ENCODE results near the gene GOLIM4.
A peak's percentile ranks its signal among the peaks of the same experiment; 100 is the strongest.

GOLIM4 gene

GRCh38 chr3:168073842-168074605, 21.7 kb downstream of the GOLIM4 start:
- no peaks in the 10 kb centered on the region for H3K9me3 ChIP-seq (ENCODE audit: control insufficient read depth, low read length)
- WGBS, 2 experiments (ENCODE audit: insufficient coverage in 2 of 2): 93 to 97% methylated on average over 3 of the region's 4 CpGs
- no peak overlapping the region for H3K4me3 ChIP-seq (ENCODE audit: extremely low read depth, insufficient read depth, low read length, poor library complexity, severe bottlenecking)
- H3K36me3 ChIP-seq (ENCODE audit: control insufficient read depth, insufficient read depth, low read length): no peaks in the 10 kb centered on the region
- H3K27ac ChIP-seq (ENCODE audit: low read depth, low read length, severe bottlenecking): no peak overlapping the region
- peaks cover 11% of the 10 kb centered on the region for H3K4me1 ChIP-seq (ENCODE audit: control insufficient read depth, insufficient read depth, low read length, poor library complexity, severe bottlenecking)

GRCh38 chr3:168072323-168072650, 23.4 kb downstream of the GOLIM4 start:
- Histone ChIP-seq H3K36me3 (ENCODE audit: control insufficient read depth, insufficient read depth, low read length) (no peaks in the 10 kb centered on the region), H3K4me1 (ENCODE audit: control insufficient read depth, insufficient read depth, low read length, poor library complexity, severe bottlenecking) (peaks cover 11% of the 10 kb centered on the region), H3K27ac (ENCODE audit: low read depth, low read length, severe bottlenecking) (peak overlapping the region; percentile 77), H3K9me3 (ENCODE audit: control insufficient read depth, low read length) (no peaks in the 10 kb centered on the region), H3K4me3 (ENCODE audit: extremely low read depth, insufficient read depth, low read length, poor library complexity, severe bottlenecking) (no peak overlapping the region)

GRCh38 chr3:168071591-168072322, 24.0 kb downstream of the GOLIM4 start:
- peak overlapping the region; percentile 77 for H3K27ac ChIP-seq (ENCODE audit: low read depth, low read length, severe bottlenecking)
- no peaks in the 10 kb centered on the region for H3K9me3 ChIP-seq (ENCODE audit: control insufficient read depth, low read length)
- 80 to 87% methylated on average over 5 to 7 of the region's 8 CpGs for WGBS, 2 experiments (ENCODE audit: insufficient coverage in 2 of 2)

GRCh38 chr3:168070919-168071318, 24.8 kb downstream of the GOLIM4 start:
- Histone ChIP-seq H3K9me3 (ENCODE audit: control insufficient read depth, low read length) (no peaks in the 10 kb centered on the region), H3K27ac (ENCODE audit: low read depth, low read length, severe bottlenecking) (peak overlapping the region; percentile 77), H3K36me3 (ENCODE audit: control insufficient read depth, insufficient read depth, low read length) (no peaks in the 10 kb centered on the region), H3K4me1 (ENCODE audit: control insufficient read depth, insufficient read depth, low read length, poor library complexity, severe bottlenecking) (peaks cover 11% of the 10 kb centered on the region), H3K4me3 (ENCODE audit: extremely low read depth, insufficient read depth, low read length, poor library complexity, severe bottlenecking) (no peak overlapping the region)
- no CpG with 5 or more reads among the region's 2 CpGs for WGBS, 2 experiments (ENCODE audit: insufficient coverage in 2 of 2)

More at GRCh38 chr3:168071591-168072322, 24.0 kb downstream of the GOLIM4 start:
- H3K4me1 ChIP-seq (ENCODE audit: control insufficient read depth, insufficient read depth, low read length, poor library complexity, severe bottlenecking): peaks cover 11% of the 10 kb centered on the region
- no peaks in the 10 kb centered on the region for H3K36me3 ChIP-seq (ENCODE audit: control insufficient read depth, insufficient read depth, low read length)
- H3K4me3 ChIP-seq (ENCODE audit: extremely low read depth, insufficient read depth, low read length, poor library complexity, severe bottlenecking): no peak overlapping the region

- Histone ChIP-seq H3K36me3 (ENCODE audit: control insufficient read depth, insufficient read depth, low read length) (no peaks in the 10 kb centered on the region), H3K9me3 (ENCODE audit: control insufficient read depth, low read length) (no peaks in the 10 kb centered on the region), H3K4me1 (ENCODE audit: control insufficient read depth, insufficient read depth, low read length, poor library complexity, severe bottlenecking) (peaks cover 5% of the 10 kb centered on the region), H3K4me3 (ENCODE audit: extremely low read depth, insufficient read depth, low read length, poor library complexity, severe bottlenecking) (no peak overlapping the region), H3K27ac (ENCODE audit: low read depth, low read length, severe bottlenecking) (no peak overlapping the region)
- WGBS, 2 experiments (ENCODE audit: insufficient coverage in 2 of 2): no CpG with 5 or more reads among the region's 2 CpGs
Observed at GRCh38 chr3:168068346-168068745, 27.4 kb downstream of the GOLIM4 start.

- H3K4me3 ChIP-seq (ENCODE audit: extremely low read depth, insufficient read depth, low read length, poor library complexity, severe bottlenecking): no peak overlapping the region
- no peaks in the 10 kb centered on the region for H3K9me3 ChIP-seq (ENCODE audit: control insufficient read depth, low read length)
- H3K4me1 ChIP-seq (ENCODE audit: control insufficient read depth, insufficient read depth, low read length, poor library complexity, severe bottlenecking): peaks cover 5% of the 10 kb centered on the region
- no peaks in the 10 kb centered on the region for H3K36me3 ChIP-seq (ENCODE audit: control insufficient read depth, insufficient read depth, low read length)
- H3K27ac ChIP-seq (ENCODE audit: low read depth, low read length, severe bottlenecking): no peak overlapping the region
Observed at GRCh38 chr3:168066882-168067281, 28.8 kb downstream of the GOLIM4 start.

- Histone ChIP-seq H3K4me3 (ENCODE audit: extremely low read depth, insufficient read depth, low read length, poor library complexity, severe bottlenecking) (no peak overlapping the region), H3K27ac (ENCODE audit: low read depth, low read length, severe bottlenecking) (no peak overlapping the region), H3K4me1 (ENCODE audit: control insufficient read depth, insufficient read depth, low read length, poor library complexity, severe bottlenecking) (no peaks in the 10 kb centered on the region), H3K36me3 (ENCODE audit: control insufficient read depth, insufficient read depth, low read length) (no peaks in the 10 kb centered on the region), H3K9me3 (ENCODE audit: control insufficient read depth, low read length) (no peaks in the 10 kb centered on the region)
Observed at GRCh38 chr3:168065569-168065968, 30.2 kb downstream of the GOLIM4 start.

GRCh38 chr3:168063122-168063521, 32.6 kb downstream of the GOLIM4 start:
- no peaks in the 10 kb centered on the region for H3K9me3 ChIP-seq (ENCODE audit: control insufficient read depth, low read length)
- no peaks in the 10 kb centered on the region for H3K36me3 ChIP-seq (ENCODE audit: control insufficient read depth, insufficient read depth, low read length)
- no peak overlapping the region for H3K4me3 ChIP-seq (ENCODE audit: extremely low read depth, insufficient read depth, low read length, poor library complexity, severe bottlenecking)
- H3K27ac ChIP-seq (ENCODE audit: low read depth, low read length, severe bottlenecking): no peak overlapping the region
- H3K4me1 ChIP-seq (ENCODE audit: control insufficient read depth, insufficient read depth, low read length, poor library complexity, severe bottlenecking): no peaks in the 10 kb centered on the region

- Histone ChIP-seq H3K36me3 (ENCODE audit: control insufficient read depth, insufficient read depth, low read length) (peaks cover 2% of the 10 kb centered on the region), H3K27ac (ENCODE audit: low read depth, low read length, severe bottlenecking) (no peak overlapping the region), H3K9me3 (ENCODE audit: control insufficient read depth, low read length) (peaks cover under 1% of the 10 kb centered on the region), H3K4me1 (ENCODE audit: control insufficient read depth, insufficient read depth, low read length, poor library complexity, severe bottlenecking) (no peaks in the 10 kb centered on the region), H3K4me3 (ENCODE audit: extremely low read depth, insufficient read depth, low read length, poor library complexity, severe bottlenecking) (no peak overlapping the region)
- 72 to 84% methylated on average over 4 to 5 of the region's 6 CpGs for WGBS, 2 experiments (ENCODE audit: insufficient coverage in 2 of 2)
Observed at GRCh38 chr3:168062679-168063078, 33.0 kb downstream of the GOLIM4 start.

GRCh38 chr3:168061332-168061996, 34.3 kb downstream of the GOLIM4 start:
- no peaks in the 10 kb centered on the region for H3K4me1 ChIP-seq (ENCODE audit: control insufficient read depth, insufficient read depth, low read length, poor library complexity, severe bottlenecking)
- 83 to 100% methylated on average over 2 of the region's 5 CpGs for WGBS, 2 experiments (ENCODE audit: insufficient coverage in 2 of 2)
- H3K36me3 ChIP-seq (ENCODE audit: control insufficient read depth, insufficient read depth, low read length): peaks cover 8% of the 10 kb centered on the region
- H3K9me3 ChIP-seq (ENCODE audit: control insufficient read depth, low read length): peaks cover 7% of the 10 kb centered on the region
- no peak overlapping the region for H3K4me3 ChIP-seq (ENCODE audit: extremely low read depth, insufficient read depth, low read length, poor library complexity, severe bottlenecking)
- no peak overlapping the region for H3K27ac ChIP-seq (ENCODE audit: low read depth, low read length, severe bottlenecking)

- no peak overlapping the region for H3K27ac ChIP-seq (ENCODE audit: low read depth, low read length, severe bottlenecking)
- H3K36me3 ChIP-seq (ENCODE audit: control insufficient read depth, insufficient read depth, low read length): peaks cover 8% of the 10 kb centered on the region
- 100% methylated on average over 2 of the region's 3 CpGs; no CpG with 5 or more reads in 1 of the 2 experiments for WGBS, 2 experiments (ENCODE audit: insufficient coverage in 2 of 2)
- peaks cover 7% of the 10 kb centered on the region for H3K9me3 ChIP-seq (ENCODE audit: control insufficient read depth, low read length)
- no peaks in the 10 kb centered on the region for H3K4me1 ChIP-seq (ENCODE audit: control insufficient read depth, insufficient read depth, low read length, poor library complexity, severe bottlenecking)
- no peak overlapping the region for H3K4me3 ChIP-seq (ENCODE audit: extremely low read depth, insufficient read depth, low read length, poor library complexity, severe bottlenecking)
Observed at GRCh38 chr3:168060317-168060716, 35.4 kb downstream of the GOLIM4 start.

All from mesodermal cell (in vitro differentiated cells).